SH-SY5Y (cell line): Measurements from ENCODE around the gene MARCHF5.

Experiments used
- GATA2 ChIP-seq: IDR thresholded peaks from 2 replicates; pipeline ENCODE4 v1.6.1; 2011; ENCODE audit warnings: mild to moderate bottlenecking, low read depth, low read length
- GATA3 ChIP-seq: IDR thresholded peaks from 2 replicates; pipeline ENCODE4 v1.6.1; 2011; ENCODE audit warnings: low read depth, mild to moderate bottlenecking, low read length, moderate library complexity

Gene MARCHF5

GRCh38 chr10:92290076-92290836 is 711 bp upstream of the MARCHF5 start:
- TF ChIP-seq GATA2 (no peak; the same call in 1 of the 2 replicates), GATA3 (no peak)

- TF ChIP-seq GATA2, result no peak
- TF ChIP-seq GATA3, result no peak
These were observed 574 bp downstream of the MARCHF5 start for GRCh38 chr10:92291616-92291865.

- no peak for TF ChIP-seq GATA3
- TF ChIP-seq GATA2, result no peak
These were observed 1.2 kb downstream of the MARCHF5 start for GRCh38 chr10:92291921-92292845.

GRCh38 chr10:92298487-92298886 is 7.5 kb downstream of the MARCHF5 start:
- no peak for TF ChIP-seq GATA2
- TF ChIP-seq GATA3, result no peak

- TF ChIP-seq GATA3 (no peak), GATA2 (no peak)
These were observed 12.1 kb downstream of the MARCHF5 start for GRCh38 chr10:92303096-92303495.

GRCh38 chr10:92304061-92304460 is 13.1 kb downstream of the MARCHF5 start:
- TF ChIP-seq GATA2 (no peak), GATA3 (no peak)

- TF ChIP-seq GATA2, result no peak
- no peak for TF ChIP-seq GATA3
These were observed 14.4 kb downstream of the MARCHF5 start for GRCh38 chr10:92305133-92306072.

- TF ChIP-seq GATA3, result no peak
- TF ChIP-seq GATA2, result no peak
These were observed 18.3 kb downstream of the MARCHF5 start for GRCh38 chr10:92309272-92309671.

- no peak for TF ChIP-seq GATA3
- no peak for TF ChIP-seq GATA2
These were observed 22.8 kb downstream of the MARCHF5 start for GRCh38 chr10:92313750-92314149.

GRCh38 chr10:92316610-92317009 is 25.6 kb downstream of the MARCHF5 start:
- TF ChIP-seq GATA2, result no peak
- no peak for TF ChIP-seq GATA3

GRCh38 chr10:92323079-92323478 is 32.1 kb downstream of the MARCHF5 start:
- no peak for TF ChIP-seq GATA3
- no peak for TF ChIP-seq GATA2

- TF ChIP-seq GATA2 (no peak), GATA3 (no peak)
These were observed 36.8 kb downstream of the MARCHF5 start for GRCh38 chr10:92327445-92328433.

- TF ChIP-seq GATA3 (no peak), GATA2 (no peak)
These were observed 38.0 kb downstream of the MARCHF5 start for GRCh38 chr10:92328993-92329392.

- TF ChIP-seq GATA3 (no peak), GATA2 (no peak)
These were observed 51.8 kb downstream of the MARCHF5 start for GRCh38 chr10:92342796-92343195.
